ENCODE data around the gene RAB30. TPM values are rescaled to one million over a fixed set of nuclear protein-coding genes. Genes with fewer than 3 reads are reported as not detected.

The RAB30 gene
- total RNA-seq, 2 donors from 2014 or later: 8.4 to 15.8 TPM

GRCh38 chr11:83079820-83080219 lies 8.1 kb upstream of the RAB30 start:
- peaks cover 7% of the 10 kb centered on the region for H3K36me3 Mint-ChIP-seq (ENCODE audit: low read depth)
- no peak overlapping the region for H3K27ac ChIP-seq (ENCODE audit: low read depth, low read length)
- H3K4me3 ChIP-seq (ENCODE audit: low read length): no peak overlapping the region
- H3K4me1 Mint-ChIP-seq: no peaks in the 10 kb centered on the region
- WGBS, 2 experiments (ENCODE audit: insufficient coverage in 1 of 2, insufficient read length in 1 of 2): 91 to 97% methylated on average over 5 of the region's 5 CpGs
- H3K36me3 ChIP-seq (ENCODE audit: control insufficient read depth, insufficient read depth, low read length): peaks cover 44% of the 10 kb centered on the region
- H3K9me3 ChIP-seq (ENCODE audit: control insufficient read depth, low read length): no peaks in the 10 kb centered on the region
- H3K27ac Mint-ChIP-seq: no peak overlapping the region
- no peaks in the 10 kb centered on the region for H3K9me3 Mint-ChIP-seq
- H3K9ac ChIP-seq (ENCODE audit: extremely low read depth, low read length, poor library complexity, severe bottlenecking): no peak overlapping the region
- no peak for DNase-seq
- TF ChIP-seq CTCF (conservative IDR thresholded peaks at IDR 0.05): no peak
- H3K4me3 Mint-ChIP-seq: no peak overlapping the region
- no peaks in the 10 kb centered on the region for H3K27me3 ChIP-seq (ENCODE audit: control insufficient read depth, insufficient read depth, low read length, poor library complexity, severe bottlenecking)
- no peaks in the 10 kb centered on the region for H3K27me3 Mint-ChIP-seq (ENCODE audit: insufficient read depth)
- H3K4me1 ChIP-seq (ENCODE audit: control insufficient read depth, insufficient read depth, low read length): no peaks in the 10 kb centered on the region

- H3K4me3 Mint-ChIP-seq: no peak overlapping the region
Measured at GRCh38 chr11:83078269-83078668, 6.6 kb upstream of the RAB30 start.

GRCh38 chr11:83073884-83074283 lies 2.2 kb upstream of the RAB30 start:
- Mint-ChIP-seq H3K4me1 (peaks cover 22% of the 10 kb centered on the region), H3K27me3 (ENCODE audit: insufficient read depth) (peaks cover 3% of the 10 kb centered on the region)
- no peak overlapping the region for H3K27ac ChIP-seq (ENCODE audit: low read depth, low read length)

More at GRCh38 chr11:83078269-83078668, 6.6 kb upstream of the RAB30 start:
- Histone ChIP-seq H3K9ac (ENCODE audit: extremely low read depth, low read length, poor library complexity, severe bottlenecking) (no peak overlapping the region), H3K4me3 (ENCODE audit: low read length) (no peak overlapping the region), H3K36me3 (ENCODE audit: control insufficient read depth, insufficient read depth, low read length) (peaks cover 58% of the 10 kb centered on the region), H3K27me3 (ENCODE audit: control insufficient read depth, insufficient read depth, low read length, poor library complexity, severe bottlenecking) (no peaks in the 10 kb centered on the region), H3K27ac (ENCODE audit: low read depth, low read length) (no peak overlapping the region), H3K9me3 (ENCODE audit: control insufficient read depth, low read length) (no peaks in the 10 kb centered on the region), H3K4me1 (ENCODE audit: control insufficient read depth, insufficient read depth, low read length) (no peaks in the 10 kb centered on the region)
- H3K4me1 Mint-ChIP-seq: peaks cover 3% of the 10 kb centered on the region
- peaks cover 16% of the 10 kb centered on the region for H3K36me3 Mint-ChIP-seq (ENCODE audit: low read depth)
- TF ChIP-seq CTCF (conservative IDR thresholded peaks at IDR 0.05): no peak
- H3K27me3 Mint-ChIP-seq (ENCODE audit: insufficient read depth): no peaks in the 10 kb centered on the region
- WGBS, 2 experiments (ENCODE audit: insufficient coverage in 1 of 2, insufficient read length in 1 of 2): 78 to 90% methylated on average over 1 of the region's 1 CpG
- H3K27ac Mint-ChIP-seq: no peak overlapping the region
- H3K9me3 Mint-ChIP-seq: no peaks in the 10 kb centered on the region
- no peak for DNase-seq

More at GRCh38 chr11:83073884-83074283, 2.2 kb upstream of the RAB30 start:
- no peak for TF ChIP-seq CTCF (conservative IDR thresholded peaks at IDR 0.05)
- H3K9me3 ChIP-seq (ENCODE audit: control insufficient read depth, low read length): no peaks in the 10 kb centered on the region
- no peak overlapping the region for H3K27ac Mint-ChIP-seq
- H3K4me1 ChIP-seq (ENCODE audit: control insufficient read depth, insufficient read depth, low read length): no peaks in the 10 kb centered on the region
- H3K9ac ChIP-seq (ENCODE audit: extremely low read depth, low read length, poor library complexity, severe bottlenecking): no peak overlapping the region
- H3K4me3 ChIP-seq (ENCODE audit: low read length): peak overlapping the region; percentile 97
- H3K36me3 Mint-ChIP-seq (ENCODE audit: low read depth): peaks cover 22% of the 10 kb centered on the region
- DNase-seq: no peak
- H3K9me3 Mint-ChIP-seq: no peaks in the 10 kb centered on the region
- no peak overlapping the region for H3K4me3 Mint-ChIP-seq
- H3K27me3 ChIP-seq (ENCODE audit: control insufficient read depth, insufficient read depth, low read length, poor library complexity, severe bottlenecking): no peaks in the 10 kb centered on the region
- peaks cover 48% of the 10 kb centered on the region for H3K36me3 ChIP-seq (ENCODE audit: control insufficient read depth, insufficient read depth, low read length)
